GM23338 (cell line): ENCODE measurements around the gene DMD. TPM values are rescaled to one million over a fixed set of nuclear protein-coding genes. Genes with fewer than 3 reads are reported as not detected.

Experiments
- ATAC-seq: fragments of 200-7000 bp; cut with Tn5 transposase; 3 replicates; pipeline ENCODE4 v1.9.1; 2020
- DNase-seq: peaks from one replicate; pipeline ENCODE4 v3.0.0-alpha.2; 2015; ENCODE audit warnings: low spot score
- H2AFZ ChIP-seq: fragments of 200-600 bp; sonication (generic); 2 replicates; pipeline ENCODE4 v1.8.0; 2016; ENCODE audit warnings: antibody characterized with exemption, mild to moderate bottlenecking, moderate library complexity
- H3F3A ChIP-seq: fragments of 200-600 bp; sonication (generic); replicated peaks from 2 replicates; pipeline ENCODE4 v1.8.0; 2017; ENCODE audit warnings: antibody characterized with exemption, mixed run types, low read depth
- H3K27ac ChIP-seq: fragments of 200-600 bp; sonication (generic); 2 replicates; pipeline ENCODE4 v1.6.1; 2016; ENCODE audit warnings: low read depth
- H3K27me3 ChIP-seq: fragments of 200-600 bp; sonication (generic); 2 replicates; pipeline ENCODE4 v1.8.0; 2016; ENCODE audit warnings: mild to moderate bottlenecking, mixed run types, moderate library complexity; ENCODE audit not compliant: insufficient read depth
- H3K36me3 ChIP-seq: fragments of 200-600 bp; sonication (generic); 2 replicates; pipeline ENCODE4 v1.8.0; 2016; ENCODE audit warnings: mild to moderate bottlenecking; ENCODE audit not compliant: insufficient read depth
- H3K4me1 ChIP-seq: fragments of 200-600 bp; sonication (generic); 2 replicates; pipeline ENCODE4 v1.8.0; 2016; ENCODE audit warnings: mild to moderate bottlenecking, moderate library complexity; ENCODE audit not compliant: insufficient read depth
- H3K4me2 ChIP-seq: fragments of 200-600 bp; sonication (generic); 2 replicates; pipeline ENCODE4 v1.7.1; 2017; ENCODE audit warnings: mixed run types
- H3K4me3 ChIP-seq: fragments of 200-600 bp; sonication (generic); 2 replicates; pipeline ENCODE4 v1.6.1; 2016; ENCODE audit warnings: mixed run types
- H3K79me2 ChIP-seq: fragments of 200-600 bp; sonication (generic); replicated peaks from 2 replicates; pipeline ENCODE4 v1.8.0; 2017; ENCODE audit warnings: mild to moderate bottlenecking; ENCODE audit not compliant: insufficient read depth
- H3K9me2 ChIP-seq: fragments of 200-600 bp; sonication (generic); 2 replicates; pipeline ENCODE4 v1.8.0; 2017; ENCODE audit not compliant: insufficient read depth
- H4K20me1 ChIP-seq: fragments of 200-600 bp; sonication (generic); replicated peaks from 2 replicates; pipeline ENCODE4 v1.8.0; 2017; ENCODE audit warnings: mild to moderate bottlenecking; ENCODE audit not compliant: insufficient read depth
- H3K27ac Mint-ChIP-seq: 2 replicates; pipeline ENCODE4 v1.8.0; 2020; ENCODE audit warnings: inconsistent platforms, mild to moderate bottlenecking, moderate library complexity, mixed read lengths
- H3K27me3 Mint-ChIP-seq: 3 replicates; pipeline ENCODE4 v1.8.0; 2022; ENCODE audit warnings: low read depth, mild to moderate bottlenecking, moderate library complexity, mixed read lengths, inconsistent platforms; ENCODE audit not compliant: insufficient read depth, poor library complexity
- H3K36me3 Mint-ChIP-seq: 3 replicates; pipeline ENCODE4 v1.8.0; 2021; ENCODE audit warnings: low read depth, mild to moderate bottlenecking, inconsistent platforms, moderate library complexity, mixed read lengths
- H3K4me1 Mint-ChIP-seq: 3 replicates; pipeline ENCODE4 v1.8.0; 2020; ENCODE audit warnings: mild to moderate bottlenecking, inconsistent platforms, mixed read lengths
- H3K4me3 Mint-ChIP-seq: 3 replicates; pipeline ENCODE4 v1.8.0; 2021; ENCODE audit warnings: moderate library complexity, mild to moderate bottlenecking, inconsistent platforms, mixed read lengths
- H3K9me3 Mint-ChIP-seq: 3 replicates; pipeline ENCODE4 v1.8.0; 2020; ENCODE audit warnings: moderate library complexity, mild to moderate bottlenecking, inconsistent platforms, mixed read lengths
- NANOG ChIP-seq: IDR thresholded peaks from 2 replicates; pipeline ENCODE4 v1.6.1; 2016; ENCODE audit warnings: antibody characterized with exemption, borderline replicate concordance
- POLR2AphosphoS5 ChIP-seq: IDR thresholded peaks from 2 replicates; pipeline ENCODE4 v1.6.1; 2016; ENCODE audit warnings: antibody characterized with exemption, low read depth
- ZNF114 ChIP-seq: fragments of 250-450 bp; sonication (Bioruptor Pico); IDR thresholded peaks from 2 replicates; pipeline ENCODE4 v1.5.0; 2020; ENCODE audit warnings: mild to moderate bottlenecking, moderate library complexity
- ZNF331 ChIP-seq: fragments of 250-450 bp; sonication (Bioruptor Pico); IDR thresholded peaks from 2 replicates; pipeline ENCODE4 v1.5.0; 2020; ENCODE audit warnings: low read depth, mild to moderate bottlenecking, moderate library complexity
- ZNF462 ChIP-seq: fragments of 250-450 bp; sonication (Bioruptor Pico); IDR thresholded peaks from 2 replicates; pipeline ENCODE4 v1.5.0; 2020; ENCODE audit warnings: mild to moderate bottlenecking, moderate library complexity
- polyA plus RNA-seq: library from polyadenylated mRNA; unstranded; fragments of >200 nt; fragmentation: Nextera tagmentation; extraction: Ambion mirVana; gene quantifications from 2 replicates; pipeline ENCODE4 v1.2.1, GENCODE V29; 2016
- total RNA-seq: library from RNA; depleted of rRNA; stranded (reverse); fragments of >200 nt; shearing (Covaris generic); gene quantifications from 2 replicates; pipeline ENCODE4 v1.2.3, GENCODE V29; 2014
- TF ChIP-seq, protein P1 (sequence below): IDR thresholded peaks from 2 replicates; pipeline ENCODE4 v1.6.1; 2016; ENCODE audit warnings: antibody characterized with exemption

Gene DMD
- total and polyA plus RNA-seq, 2 experiments from 2014 or later: 4.5 to 7.6 TPM

DNA sequence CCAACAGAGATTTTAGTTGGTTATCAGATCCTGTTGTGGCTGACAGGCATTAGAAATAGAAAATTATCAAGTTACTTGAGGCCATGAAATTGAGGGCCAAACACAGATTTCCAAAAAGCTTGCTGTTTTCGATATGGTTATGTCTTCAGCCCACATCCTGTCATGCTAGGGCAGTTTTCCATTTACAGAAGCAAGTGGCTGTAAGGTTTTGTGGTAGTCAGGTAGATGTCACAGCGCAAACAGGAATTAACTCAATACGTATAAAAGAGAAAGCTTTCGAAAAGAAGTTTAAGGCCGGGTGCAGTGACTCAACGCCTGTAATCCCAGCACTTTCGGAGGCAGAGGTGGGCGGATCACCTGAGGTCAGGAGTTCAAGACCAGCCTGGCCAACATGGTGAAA, 104.6 kb downstream of the DMD start:
- H3K36me3 ChIP-seq: no peaks in the 10 kb centered on the region
- H3K4me3 ChIP-seq: no peak overlapping the region
- Mint-ChIP-seq H3K4me1 (peaks cover 25% of the 10 kb centered on the region), H3K9me3 (no peaks in the 10 kb centered on the region), H3K4me3 (no peak overlapping the region), H3K27ac (no peak overlapping the region), H3K27me3 (no peaks in the 10 kb centered on the region), H3K36me3 (peaks cover 13% of the 10 kb centered on the region; the same call in 2 of the 3 replicates)
- no peak overlapping the region for H3K4me2 ChIP-seq
- ATAC-seq (no peak), DNase-seq (no peak)
- no peaks in the 10 kb centered on the region for H4K20me1 ChIP-seq
- H3K27ac ChIP-seq: no peak overlapping the region
- H2AFZ ChIP-seq: no peak overlapping the region
- no peak for TF ChIP-seq ZNF462 (CRISPR knock-in tag)
- TF ChIP-seq NANOG: no peak
- TF ChIP-seq, protein P1, sequence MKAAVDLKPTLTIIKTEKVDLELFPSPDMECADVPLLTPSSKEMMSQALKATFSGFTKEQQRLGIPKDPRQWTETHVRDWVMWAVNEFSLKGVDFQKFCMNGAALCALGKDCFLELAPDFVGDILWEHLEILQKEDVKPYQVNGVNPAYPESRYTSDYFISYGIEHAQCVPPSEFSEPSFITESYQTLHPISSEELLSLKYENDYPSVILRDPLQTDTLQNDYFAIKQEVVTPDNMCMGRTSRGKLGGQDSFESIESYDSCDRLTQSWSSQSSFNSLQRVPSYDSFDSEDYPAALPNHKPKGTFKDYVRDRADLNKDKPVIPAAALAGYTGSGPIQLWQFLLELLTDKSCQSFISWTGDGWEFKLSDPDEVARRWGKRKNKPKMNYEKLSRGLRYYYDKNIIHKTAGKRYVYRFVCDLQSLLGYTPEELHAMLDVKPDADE: no peak
- TF ChIP-seq ZNF331 (CRISPR knock-in tag): no peak
- no peaks in the 10 kb centered on the region for H3K9me2 ChIP-seq
- H3K4me1 ChIP-seq: peaks cover 28% of the 10 kb centered on the region
- H3K27me3 ChIP-seq: no peaks in the 10 kb centered on the region
- H3K79me2 ChIP-seq: no peaks in the 10 kb centered on the region
- H3F3A ChIP-seq: no peaks in the 10 kb centered on the region

DNA sequence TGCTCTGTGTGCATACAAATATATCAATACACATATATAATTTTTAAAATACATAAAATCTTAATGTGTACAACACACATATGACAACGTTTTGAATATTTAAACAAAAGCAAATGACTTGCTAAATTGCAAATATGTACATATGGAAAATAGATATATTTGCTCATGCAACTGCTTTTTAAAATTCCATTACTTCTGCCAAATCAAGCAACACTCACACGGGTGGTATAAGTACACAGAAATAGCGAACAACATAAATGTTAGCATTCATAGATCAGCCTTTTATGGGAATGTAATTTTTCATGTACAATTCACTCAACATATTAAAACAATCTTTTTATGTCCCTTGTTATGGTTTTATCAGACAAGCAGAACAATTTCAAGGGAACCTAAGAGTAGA, 116.3 kb downstream of the DMD start:
- Histone ChIP-seq H3K27me3 (no peaks in the 10 kb centered on the region), H2AFZ (no peak overlapping the region), H4K20me1 (no peaks in the 10 kb centered on the region), H3F3A (no peaks in the 10 kb centered on the region), H3K4me3 (no peak overlapping the region), H3K79me2 (no peaks in the 10 kb centered on the region), H3K27ac (no peak overlapping the region), H3K9me2 (no peaks in the 10 kb centered on the region), H3K4me2 (no peak overlapping the region), H3K36me3 (no peaks in the 10 kb centered on the region), H3K4me1 (no peaks in the 10 kb centered on the region)
- Mint-ChIP-seq H3K4me1 (no peaks in the 10 kb centered on the region), H3K9me3 (peaks cover 13% of the 10 kb centered on the region; the same call in 2 of the 3 replicates), H3K27me3 (peaks cover 2% of the 10 kb centered on the region), H3K36me3 (peaks cover 18% of the 10 kb centered on the region; the same call in 2 of the 3 replicates), H3K4me3 (no peak overlapping the region), H3K27ac (no peak overlapping the region)
- ATAC-seq: no peak
- DNase-seq: no peak
- TF ChIP-seq ZNF114 (CRISPR knock-in tag): no peak
- TF ChIP-seq POLR2AphosphoS5: no peak
- TF ChIP-seq NANOG: no peak
